Stomach (tissue), 4 donors: ENCODE results near the gene FAM234B.

Source experiments
- CTCF ChIP-seq, 7 experiments: fragments of 450-650 bp in 4 of 7; fragments of 200-600 bp in 3 of 7; sonication (generic) in 3 of 7; IDR thresholded peaks; one replicate each; pipeline ENCODE4 v1.5.1; 2016 to 2019; ENCODE audit warnings: antibody characterized with exemption in 7 of 7, control low read depth in 2 of 7, mild to moderate bottlenecking in 1 of 7
- EP300 ChIP-seq: sonication (generic); formaldehyde crosslinking; IDR thresholded peaks from one replicate; pipeline ENCODE4 v1.6.1; 2017; ENCODE audit warnings: antibody characterized with exemption

- TF ChIP-seq CTCF (IDR thresholded peaks at IDR 0.05) (no peak), EP300 (no peak)
Observed at GRCh38 chr12:13042666-13043230, 1.4 kb upstream of the FAM234B start.
